Mesodermal cell (in vitro differentiated cells): ENCODE results near the gene COLEC12.

Experiments
- H3K27ac ChIP-seq: 2 replicates; pipeline ENCODE4 v1.7.0; 2013; ENCODE audit warnings: mild to moderate bottlenecking, low read depth, low read length, moderate library complexity; ENCODE audit not compliant: severe bottlenecking
- H3K36me3 ChIP-seq: 2 replicates; pipeline ENCODE4 v1.7.1; 2013; ENCODE audit warnings: mild to moderate bottlenecking, low read length, moderate library complexity; ENCODE audit not compliant: control insufficient read depth, insufficient read depth
- H3K4me1 ChIP-seq: one replicate; pipeline ENCODE4 v1.7.1; 2013; ENCODE audit warnings: mild to moderate bottlenecking, low read length; ENCODE audit not compliant: insufficient read depth, control insufficient read depth, poor library complexity, severe bottlenecking
- H3K4me3 ChIP-seq: 2 replicates; pipeline ENCODE4 v1.7.0; 2013; ENCODE audit warnings: low read length, control low read depth, mild to moderate bottlenecking; ENCODE audit not compliant: insufficient read depth, poor library complexity, severe bottlenecking; ENCODE audit errors: extremely low read depth
- H3K9me3 ChIP-seq: 2 replicates; pipeline ENCODE4 v1.7.1; 2013; ENCODE audit warnings: mild to moderate bottlenecking, low read length, moderate library complexity; ENCODE audit not compliant: control insufficient read depth
- WGBS, 2 experiments: methylation state at CpG; one replicate each; pipeline ENCODE4 v1.1.5; 2013; ENCODE audit warnings: missing lambda C conversion rate in 2 of 2; ENCODE audit not compliant: insufficient coverage in 2 of 2; 5-methylcytosine and 5-hydroxymethylcytosine counted together

Gene COLEC12

GRCh38 chr18:275486-275885 is 225.0 kb downstream of the COLEC12 start:
- Histone ChIP-seq H3K4me3 (no peak overlapping the region), H3K36me3 (no peaks in the 10 kb centered on the region)
- WGBS, 2 experiments: 100% methylated on average over 1 of the region's 2 CpGs

GRCh38 chr18:274313-274712 is 226.2 kb downstream of the COLEC12 start:
- Histone ChIP-seq H3K27ac (no peak overlapping the region), H3K4me3 (no peak overlapping the region), H3K36me3 (no peaks in the 10 kb centered on the region), H3K4me1 (no peaks in the 10 kb centered on the region), H3K9me3 (no peaks in the 10 kb centered on the region)
- 89 to 95% methylated on average over 3 to 4 of the region's 8 CpGs for WGBS, 2 experiments

More at GRCh38 chr18:275486-275885, 225.0 kb downstream of the COLEC12 start:
- Histone ChIP-seq H3K27ac (no peak overlapping the region), H3K9me3 (no peaks in the 10 kb centered on the region), H3K4me1 (no peaks in the 10 kb centered on the region)

DNA sequence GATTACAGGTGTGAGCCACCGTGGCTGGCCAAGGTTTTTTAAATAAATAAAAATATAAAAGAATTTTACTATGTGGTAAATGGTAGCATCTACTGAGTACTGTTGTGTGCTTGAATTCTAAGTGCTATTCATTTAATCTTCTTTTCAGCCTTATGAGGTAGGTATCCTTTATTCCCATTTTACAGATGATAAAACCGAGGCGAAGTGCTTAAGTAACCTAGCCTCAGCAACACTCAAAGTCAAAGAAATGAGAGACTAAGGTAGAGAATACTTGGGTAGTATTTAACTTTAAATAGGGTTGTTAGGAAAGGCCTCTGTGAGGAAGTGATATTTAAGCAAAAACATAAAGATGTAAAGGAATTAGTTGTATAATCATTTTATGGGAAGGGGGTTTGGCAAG is 227.0 kb downstream of the COLEC12 start:
- WGBS, 2 experiments: 100% methylated on average over 2 of the region's 3 CpGs; no CpG with 5 or more reads in 1 of the 2 experiments
- Histone ChIP-seq H3K27ac (no peak overlapping the region), H3K4me3 (no peak overlapping the region), H3K9me3 (no peaks in the 10 kb centered on the region), H3K4me1 (no peaks in the 10 kb centered on the region), H3K36me3 (no peaks in the 10 kb centered on the region)

DNA sequence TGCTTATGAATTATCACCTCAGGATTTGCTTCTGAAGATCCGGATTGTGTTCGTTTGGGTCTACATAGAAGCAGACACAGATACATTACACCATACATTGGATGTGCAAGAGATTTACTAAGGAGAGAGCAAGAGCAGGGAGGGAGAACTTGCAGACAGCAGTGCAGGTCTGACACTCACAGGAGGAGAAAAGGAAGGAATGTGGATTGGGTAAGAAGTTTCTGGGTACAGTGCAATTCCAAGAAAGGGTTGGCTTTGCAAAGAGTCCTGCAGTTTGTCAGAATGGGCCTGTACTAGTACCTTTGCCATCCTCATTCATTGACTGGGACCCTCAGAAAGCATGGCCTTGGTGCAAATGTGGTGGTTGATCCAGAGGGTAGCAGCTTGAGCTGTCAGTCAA is 227.9 kb downstream of the COLEC12 start:
- no peak overlapping the region for H3K4me3 ChIP-seq
- no peaks in the 10 kb centered on the region for H3K9me3 ChIP-seq
- H3K36me3 ChIP-seq: no peaks in the 10 kb centered on the region
- WGBS, 2 experiments: no CpG with 5 or more reads among the region's 2 CpGs
- H3K4me1 ChIP-seq: no peaks in the 10 kb centered on the region
- no peak overlapping the region for H3K27ac ChIP-seq

DNA sequence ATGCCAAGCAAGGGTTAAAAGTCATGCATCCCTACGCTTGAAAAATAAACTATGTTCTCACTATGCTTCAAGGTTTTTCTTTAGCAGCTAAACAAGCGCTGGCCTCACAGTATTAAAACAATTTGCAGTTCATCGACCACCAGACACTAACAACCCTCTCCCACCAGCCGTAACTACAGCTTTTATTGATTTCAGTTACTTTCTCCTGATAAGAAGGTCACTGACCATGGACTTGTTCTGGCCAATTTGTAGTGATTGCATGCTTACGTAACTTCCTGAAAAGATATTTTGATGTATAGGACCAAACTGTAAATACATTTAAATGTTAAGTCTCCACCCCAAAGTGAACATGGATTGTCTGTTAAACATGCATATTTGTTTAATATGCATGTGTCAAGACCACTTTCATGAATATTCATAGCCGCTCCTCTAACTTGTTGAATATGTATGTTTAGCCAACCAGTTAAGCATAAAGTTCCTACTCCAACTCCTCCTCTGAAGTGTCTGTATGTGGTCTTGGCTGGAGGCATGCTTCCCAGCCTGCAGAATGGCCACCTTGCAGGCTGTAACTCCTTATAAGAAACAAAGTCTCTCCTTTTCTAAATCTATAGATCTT is 230.9 kb downstream of the COLEC12 start:
- Histone ChIP-seq H3K27ac (no peak overlapping the region), H3K9me3 (no peaks in the 10 kb centered on the region), H3K36me3 (peaks cover 7% of the 10 kb centered on the region), H3K4me3 (no peak overlapping the region), H3K4me1 (no peaks in the 10 kb centered on the region)
- 78 to 96% methylated on average over 2 to 4 of the region's 6 CpGs for WGBS, 2 experiments

GRCh38 chr18:267688-268552 is 232.6 kb downstream of the COLEC12 start, which contains the start of gene THOC1:
THOC1 (minus strand) TSS chr18:268047; CDS start chr18:268019, 28 bp downstream.
- H3K36me3 ChIP-seq: peaks cover 22% of the 10 kb centered on the region
- H3K4me3 ChIP-seq: peak within 1 kb of the TSS; percentile 95
- H3K9me3 ChIP-seq: no peaks in the 10 kb centered on the region
- peak within 1 kb of the TSS; percentile 87 for H3K27ac ChIP-seq
- H3K4me1 ChIP-seq: no peaks in the 10 kb centered on the region
- 0 to 1% methylated on average over 37 to 57 of the region's 69 CpGs for WGBS, 2 experiments

DNA sequence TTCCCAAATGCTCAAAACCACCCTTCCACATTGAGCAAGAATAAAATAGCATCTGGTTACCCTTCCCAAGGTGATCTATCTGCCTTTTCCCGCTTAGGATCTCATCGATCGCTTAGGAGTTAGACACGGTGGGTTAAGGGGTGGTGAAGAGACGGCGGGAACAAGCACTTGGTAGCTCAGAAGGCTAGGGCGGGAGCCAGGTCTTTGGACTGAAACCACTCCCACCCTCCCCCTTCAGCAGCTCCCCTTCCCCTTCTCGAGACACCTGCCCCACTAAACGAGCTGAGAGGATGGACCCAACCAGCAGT is 233.2 kb downstream of the COLEC12 start:
- 0% methylated on average over 3 of the region's 9 CpGs; no CpG with 5 or more reads in 1 of the 2 experiments for WGBS, 2 experiments
- Histone ChIP-seq H3K4me3 (peak overlapping the region; percentile 95), H3K9me3 (no peaks in the 10 kb centered on the region), H3K27ac (peak overlapping the region; percentile 75), H3K36me3 (peaks cover 28% of the 10 kb centered on the region), H3K4me1 (no peaks in the 10 kb centered on the region)
